ENCODE data around the gene E2F7. TPM values are rescaled to one million over a fixed set of nuclear protein-coding genes. Genes with fewer than 3 reads are reported as not detected.
A peak's percentile ranks its signal among the peaks of the same experiment; 100 is the strongest.

E2F7 gene
- total RNA-seq (1 to 10 TPM; 2.4 to 3.7 TPM), polyA plus RNA-seq (ENCODE audit: insufficient read length in 2 of 2) (1 to 10 TPM; 3.1 to 4.0 TPM)
- long read RNA-seq, donor 1, result 0 reads
- long read RNA-seq, donor 2, partial matches to known transcripts, result 0 of 1 reads
- long read RNA-seq, donor 2, other reads (novel, unspliced or antisense), result 0 of 1 reads
- long read RNA-seq, donor 3, result 0 reads
- long read RNA-seq, donor 4, result 0 reads

- H3K4me3 ChIP-seq (ENCODE audit: low read depth, low read length), result peak within 1 kb of the TSS; percentile 49
- no peaks in the 10 kb centered on the region for H3K9me3 ChIP-seq (ENCODE audit: control insufficient read depth, insufficient read depth, low read length)
- H3K27me3 ChIP-seq (ENCODE audit: control insufficient read depth, insufficient read depth, low read length), result peaks cover 10% of the 10 kb centered on the region
- peak within 1 kb of the TSS; percentile 65 for H3K27ac ChIP-seq (ENCODE audit: low read depth, low read length)
- 0% methylated on average over 77 of the region's 87 CpGs for WGBS (ENCODE audit: insufficient coverage)
- DNase-seq (ENCODE audit: low read depth in 4 of 6, low spot score in 6 of 6), result peak; percentile 74 to 96 (median 84)
- H3K36me3 ChIP-seq (ENCODE audit: control insufficient read depth, insufficient read depth, low read length), result no peaks in the 10 kb centered on the region
- H3K4me1 ChIP-seq (ENCODE audit: control insufficient read depth, insufficient read depth, low read length), result peaks cover 9% of the 10 kb centered on the region
Measured at GRCh38 chr12:77065361-77066204, at the start of gene E2F7. TSS of gene E2F7 (minus strand) at chr12:77065569. CDS start at chr12:77064635, 934 bp downstream.

DNA sequence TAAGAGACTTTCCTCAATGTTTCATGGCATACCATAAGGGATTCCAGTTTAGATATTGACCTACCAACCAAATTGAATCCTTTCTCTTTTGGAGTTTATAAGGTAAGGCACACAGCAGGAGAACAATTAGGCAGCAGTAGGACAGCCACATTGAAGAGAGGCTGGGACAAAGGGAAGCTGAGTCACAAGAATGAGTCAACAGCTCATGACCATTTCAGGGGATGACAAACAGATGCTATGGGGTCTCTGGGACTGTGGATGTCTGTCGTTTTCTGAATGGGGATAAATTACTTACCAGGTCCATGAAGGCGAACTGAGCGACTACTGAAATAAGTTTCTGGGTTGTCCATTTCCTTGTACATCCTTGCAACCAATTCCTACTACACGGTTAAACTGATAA is 48.6 kb upstream of the E2F7 start:
- Histone ChIP-seq H3K9me3 (ENCODE audit: control insufficient read depth, insufficient read depth, low read length) (no peaks in the 10 kb centered on the region), H3K4me3 (ENCODE audit: low read depth, low read length) (no peak overlapping the region), H3K4me1 (ENCODE audit: control insufficient read depth, insufficient read depth, low read length) (no peaks in the 10 kb centered on the region), H3K27me3 (ENCODE audit: control insufficient read depth, insufficient read depth, low read length) (no peaks in the 10 kb centered on the region), H3K27ac (ENCODE audit: low read depth, low read length) (no peak overlapping the region), H3K36me3 (ENCODE audit: control insufficient read depth, insufficient read depth, low read length) (no peaks in the 10 kb centered on the region)
- WGBS (ENCODE audit: insufficient coverage), result no CpG with 5 or more reads among the region's 4 CpGs
- DNase-seq (ENCODE audit: low read depth in 4 of 6, low spot score in 6 of 6), result no peak

GRCh38 chr12:77108707-77109106 is 43.3 kb upstream of the E2F7 start:
- no peaks in the 10 kb centered on the region for H3K36me3 ChIP-seq (ENCODE audit: control insufficient read depth, insufficient read depth, low read length)
- H3K27ac ChIP-seq (ENCODE audit: low read depth, low read length), result no peak overlapping the region
- DNase-seq (ENCODE audit: low read depth in 4 of 6, low spot score in 6 of 6), result no peak
- H3K9me3 ChIP-seq (ENCODE audit: control insufficient read depth, insufficient read depth, low read length), result no peaks in the 10 kb centered on the region
- no CpG with 5 or more reads among the region's 1 CpG for WGBS (ENCODE audit: insufficient coverage)
- no peak overlapping the region for H3K4me3 ChIP-seq (ENCODE audit: low read depth, low read length)
- H3K27me3 ChIP-seq (ENCODE audit: control insufficient read depth, insufficient read depth, low read length), result no peaks in the 10 kb centered on the region
- H3K4me1 ChIP-seq (ENCODE audit: control insufficient read depth, insufficient read depth, low read length), result no peaks in the 10 kb centered on the region

DNA sequence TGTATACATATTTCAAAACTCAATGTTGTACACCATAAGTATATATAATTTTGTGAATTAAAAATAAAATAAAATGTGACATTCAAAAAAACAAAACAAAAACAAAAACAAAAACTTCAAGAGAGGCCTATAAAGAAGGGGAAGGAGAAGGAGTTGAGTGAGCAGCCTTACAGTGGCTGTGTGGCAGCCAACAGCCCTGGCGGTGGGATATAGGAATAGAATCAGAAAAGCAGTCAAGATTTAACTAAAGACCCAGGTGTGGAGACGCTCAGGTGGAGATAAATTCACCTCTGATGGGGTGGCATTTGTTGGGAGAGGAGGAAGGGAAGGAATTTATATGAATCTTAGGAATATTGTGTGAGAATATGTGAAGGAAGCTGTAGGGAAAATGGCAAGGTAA is 41.8 kb upstream of the E2F7 start:
- H3K27me3 ChIP-seq (ENCODE audit: control insufficient read depth, insufficient read depth, low read length), result no peaks in the 10 kb centered on the region
- no peaks in the 10 kb centered on the region for H3K4me1 ChIP-seq (ENCODE audit: control insufficient read depth, insufficient read depth, low read length)
- H3K27ac ChIP-seq (ENCODE audit: low read depth, low read length), result no peak overlapping the region
- H3K4me3 ChIP-seq (ENCODE audit: low read depth, low read length), result no peak overlapping the region
- no peak for DNase-seq (ENCODE audit: low read depth in 4 of 6, low spot score in 6 of 6)
- H3K9me3 ChIP-seq (ENCODE audit: control insufficient read depth, insufficient read depth, low read length), result no peaks in the 10 kb centered on the region
- WGBS (ENCODE audit: insufficient coverage), result 91% methylated on average over 2 of the region's 2 CpGs
- no peaks in the 10 kb centered on the region for H3K36me3 ChIP-seq (ENCODE audit: control insufficient read depth, insufficient read depth, low read length)

GRCh38 chr12:77104792-77105191 is 39.4 kb upstream of the E2F7 start:
- Histone ChIP-seq H3K4me3 (ENCODE audit: low read depth, low read length) (no peak overlapping the region), H3K36me3 (ENCODE audit: control insufficient read depth, insufficient read depth, low read length) (no peaks in the 10 kb centered on the region), H3K27ac (ENCODE audit: low read depth, low read length) (no peak overlapping the region), H3K27me3 (ENCODE audit: control insufficient read depth, insufficient read depth, low read length) (no peaks in the 10 kb centered on the region), H3K4me1 (ENCODE audit: control insufficient read depth, insufficient read depth, low read length) (no peaks in the 10 kb centered on the region), H3K9me3 (ENCODE audit: control insufficient read depth, insufficient read depth, low read length) (no peaks in the 10 kb centered on the region)
- no peak for DNase-seq (ENCODE audit: low read depth in 4 of 6, low spot score in 6 of 6)
- WGBS (ENCODE audit: insufficient coverage), result 88% methylated on average over 3 of the region's 3 CpGs

DNA sequence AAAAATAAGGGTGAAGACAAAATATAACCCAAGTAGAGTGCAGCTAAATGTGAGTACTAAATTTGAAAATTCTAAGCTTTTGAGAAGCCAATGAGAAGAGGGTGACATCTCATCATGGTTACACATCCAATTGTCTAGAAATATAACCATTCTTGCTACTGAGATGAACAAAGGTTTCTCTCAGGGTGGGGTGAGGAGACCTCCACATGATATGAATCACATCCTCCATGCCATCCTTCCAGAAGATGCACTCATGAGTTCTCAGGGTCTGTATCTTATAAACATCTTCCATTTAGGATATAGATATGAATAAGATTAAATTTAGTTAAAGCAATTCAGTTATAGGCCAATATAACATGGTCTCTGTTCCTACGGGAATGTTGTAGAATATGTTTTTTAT is 38.9 kb upstream of the E2F7 start:
- Histone ChIP-seq H3K27me3 (ENCODE audit: control insufficient read depth, insufficient read depth, low read length) (no peaks in the 10 kb centered on the region), H3K4me1 (ENCODE audit: control insufficient read depth, insufficient read depth, low read length) (no peaks in the 10 kb centered on the region), H3K27ac (ENCODE audit: low read depth, low read length) (no peak overlapping the region), H3K36me3 (ENCODE audit: control insufficient read depth, insufficient read depth, low read length) (no peaks in the 10 kb centered on the region), H3K9me3 (ENCODE audit: control insufficient read depth, insufficient read depth, low read length) (no peaks in the 10 kb centered on the region), H3K4me3 (ENCODE audit: low read depth, low read length) (no peak overlapping the region)
- no CpG with 5 or more reads among the region's 1 CpG for WGBS (ENCODE audit: insufficient coverage)
- no peak for DNase-seq (ENCODE audit: low read depth in 4 of 6, low spot score in 6 of 6)

DNA sequence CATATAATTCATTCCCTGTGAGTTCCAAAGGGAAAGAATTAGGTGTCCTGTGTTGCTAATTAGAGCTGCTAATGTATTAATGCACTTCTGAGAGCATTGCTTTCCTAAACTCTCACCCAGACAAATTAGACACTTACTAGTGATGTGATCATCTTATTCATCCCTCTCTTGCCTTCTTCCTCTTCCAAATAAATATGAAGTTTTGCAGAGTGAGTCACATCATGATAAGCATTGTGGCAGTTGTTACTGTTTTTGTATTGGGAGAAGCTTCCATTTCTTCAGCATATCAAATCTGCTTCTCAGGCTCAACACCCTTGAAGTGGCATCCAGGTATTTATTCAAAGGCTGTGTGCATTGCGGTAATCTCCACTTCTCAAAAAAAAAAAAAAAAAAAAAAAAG is 37.3 kb upstream of the E2F7 start:
- no peaks in the 10 kb centered on the region for H3K9me3 ChIP-seq (ENCODE audit: control insufficient read depth, insufficient read depth, low read length)
- no peak overlapping the region for H3K27ac ChIP-seq (ENCODE audit: low read depth, low read length)
- H3K4me3 ChIP-seq (ENCODE audit: low read depth, low read length), result no peak overlapping the region
- H3K36me3 ChIP-seq (ENCODE audit: control insufficient read depth, insufficient read depth, low read length), result no peaks in the 10 kb centered on the region
- no CpG with 5 or more reads among the region's 1 CpG for WGBS (ENCODE audit: insufficient coverage)
- no peaks in the 10 kb centered on the region for H3K27me3 ChIP-seq (ENCODE audit: control insufficient read depth, insufficient read depth, low read length)
- H3K4me1 ChIP-seq (ENCODE audit: control insufficient read depth, insufficient read depth, low read length), result no peaks in the 10 kb centered on the region
- no peak for DNase-seq (ENCODE audit: low read depth in 4 of 6, low spot score in 6 of 6)

DNA sequence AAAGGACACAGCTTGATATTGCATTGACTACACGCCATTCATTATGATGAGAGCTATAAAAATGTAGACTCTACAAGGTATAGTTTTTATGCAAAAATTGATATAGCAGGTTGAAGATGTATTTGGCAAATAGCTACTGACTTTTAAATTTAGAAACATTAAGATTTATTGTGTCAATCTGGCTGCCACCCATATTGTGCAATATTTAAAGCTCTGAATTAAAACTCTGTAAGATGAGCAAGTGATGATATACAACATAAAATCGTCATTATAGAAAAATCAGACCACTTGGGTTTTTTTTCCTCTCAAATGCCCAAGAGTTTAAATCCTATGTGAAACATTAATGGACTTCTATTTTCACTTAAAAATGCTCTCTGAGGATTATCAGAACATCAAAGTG is 36.8 kb upstream of the E2F7 start:
- no peaks in the 10 kb centered on the region for H3K4me1 ChIP-seq (ENCODE audit: control insufficient read depth, insufficient read depth, low read length)
- WGBS (ENCODE audit: insufficient coverage), result no CpG with 5 or more reads among the region's 2 CpGs
- no peaks in the 10 kb centered on the region for H3K36me3 ChIP-seq (ENCODE audit: control insufficient read depth, insufficient read depth, low read length)
- DNase-seq (ENCODE audit: low read depth in 4 of 6, low spot score in 6 of 6), result no peak
- H3K27ac ChIP-seq (ENCODE audit: low read depth, low read length), result no peak overlapping the region
- no peak overlapping the region for H3K4me3 ChIP-seq (ENCODE audit: low read depth, low read length)
- no peaks in the 10 kb centered on the region for H3K9me3 ChIP-seq (ENCODE audit: control insufficient read depth, insufficient read depth, low read length)
- H3K27me3 ChIP-seq (ENCODE audit: control insufficient read depth, insufficient read depth, low read length), result no peaks in the 10 kb centered on the region

DNA sequence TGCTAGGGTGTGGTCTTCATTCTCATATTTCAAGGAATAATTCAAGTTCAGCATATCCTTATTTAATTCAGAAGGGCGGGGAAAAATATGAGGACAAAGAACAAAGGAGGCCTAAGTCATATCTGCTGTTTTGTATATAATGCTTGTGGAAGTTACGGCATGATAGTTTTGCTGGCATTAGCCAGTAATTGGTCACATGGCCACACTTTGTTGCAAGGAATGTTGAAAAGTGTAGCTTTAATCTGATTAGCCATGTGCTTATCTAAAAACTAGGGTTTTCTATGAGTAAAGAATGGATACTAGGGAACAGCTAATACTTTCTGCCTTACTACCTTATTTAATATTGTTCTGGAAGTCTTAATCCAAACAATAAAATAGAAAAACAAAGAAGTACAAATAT is 34.4 kb upstream of the E2F7 start:
- H3K27ac ChIP-seq (ENCODE audit: low read depth, low read length), result no peak overlapping the region
- no peak for DNase-seq (ENCODE audit: low read depth in 4 of 6, low spot score in 6 of 6)
- no peaks in the 10 kb centered on the region for H3K4me1 ChIP-seq (ENCODE audit: control insufficient read depth, insufficient read depth, low read length)
- H3K4me3 ChIP-seq (ENCODE audit: low read depth, low read length), result no peak overlapping the region
- H3K27me3 ChIP-seq (ENCODE audit: control insufficient read depth, insufficient read depth, low read length), result no peaks in the 10 kb centered on the region
- WGBS (ENCODE audit: insufficient coverage), result 100% methylated on average over 1 of the region's 2 CpGs
- H3K36me3 ChIP-seq (ENCODE audit: control insufficient read depth, insufficient read depth, low read length), result no peaks in the 10 kb centered on the region
- H3K9me3 ChIP-seq (ENCODE audit: control insufficient read depth, insufficient read depth, low read length), result no peaks in the 10 kb centered on the region

GRCh38 chr12:77097846-77098245 is 32.5 kb upstream of the E2F7 start:
- H3K27me3 ChIP-seq (ENCODE audit: control insufficient read depth, insufficient read depth, low read length), result no peaks in the 10 kb centered on the region
- H3K9me3 ChIP-seq (ENCODE audit: control insufficient read depth, insufficient read depth, low read length), result no peaks in the 10 kb centered on the region
- no peak overlapping the region for H3K4me3 ChIP-seq (ENCODE audit: low read depth, low read length)
- H3K4me1 ChIP-seq (ENCODE audit: control insufficient read depth, insufficient read depth, low read length), result no peaks in the 10 kb centered on the region
- no peak for DNase-seq (ENCODE audit: low read depth in 4 of 6, low spot score in 6 of 6)
- H3K27ac ChIP-seq (ENCODE audit: low read depth, low read length), result no peak overlapping the region
- WGBS (ENCODE audit: insufficient coverage), result no CpG with 5 or more reads among the region's 3 CpGs
- H3K36me3 ChIP-seq (ENCODE audit: control insufficient read depth, insufficient read depth, low read length), result no peaks in the 10 kb centered on the region

Data from spinal cord (tissue), 10 donors.